Uterus (tissue), 4 donors: ENCODE data around the gene ICA1L. TPM values are rescaled to one million over a fixed set of nuclear protein-coding genes. Genes with fewer than 3 reads are reported as not detected.

Experiments used
- DNase-seq, 2 donors: peaks; one replicate each; pipeline ENCODE4 v3.0.0-alpha.2; 2019 to 2020
- H3K27ac ChIP-seq, 2 donors: fragments of 200-600 bp; sonication (generic); 1 replicate in 1 of 2; 2 replicates in 1 of 2; pipeline ENCODE4 v1.5.1; 2016 to 2018
- H3K27me3 ChIP-seq, 2 donors: fragments of 200-600 bp; sonication (generic); one replicate each; pipeline ENCODE4 v1.5.1; 2018 to 2019; ENCODE audit warnings: control low read depth in 1 of 2
- H3K36me3 ChIP-seq, 2 donors: fragments of 200-600 bp; sonication (generic); one replicate each; pipeline ENCODE4 v1.5.1; 2019; ENCODE audit warnings: control low read depth in 1 of 2
- H3K4me1 ChIP-seq, 2 donors: fragments of 200-600 bp; sonication (generic); one replicate each; pipeline ENCODE4 v1.5.1; 2018 to 2019; ENCODE audit warnings: control low read depth in 1 of 2
- H3K4me3 ChIP-seq, 2 donors: fragments of 200-600 bp; sonication (generic); 1 replicate in 1 of 2; 2 replicates in 1 of 2; pipeline ENCODE4 v1.5.1; 2018 to 2019; ENCODE audit warnings: mild to moderate bottlenecking in 1 of 2
- H3K9me3 ChIP-seq, 2 donors: fragments of 200-600 bp; sonication (generic); one replicate each; pipeline ENCODE4 v1.5.1; 2019; ENCODE audit warnings: control low read depth in 1 of 2
- POLR2A ChIP-seq, 2 donors: fragments of 450-650 bp; IDR thresholded peaks; one replicate each; pipeline ENCODE4 v1.6.1; 2016; ENCODE audit warnings: antibody characterized with exemption in 2 of 2, mild to moderate bottlenecking in 1 of 2, moderate library complexity in 1 of 2
- intact Hi-C: fragments of 100-400 bp; cut with DNase I; formaldehyde crosslinking; loops from one replicate; pipeline ENCODE4 v1.15.1; 2023; ENCODE audit warnings: low total_unique reads
- total RNA-seq, 4 donors: library from RNA; depleted of rRNA in 3 of 4; stranded (reverse); fragments of >200 nt in 3 of 4; gene quantifications; one replicate each; pipeline versions ENCODE4 v1.1.0 to v1.2.4, GENCODE V29; 2014 to 2023
- TF ChIP-seq, protein P1 (sequence below), 4 experiments: fragments of 200-600 bp in 2 of 4; fragments of 450-650 bp in 2 of 4; sonication (generic) in 2 of 4; IDR thresholded peaks; one replicate each; pipeline ENCODE4 v1.5.1; 2016 to 2019; ENCODE audit warnings: antibody characterized with exemption in 4 of 4, mild to moderate bottlenecking in 2 of 4, moderate library complexity in 1 of 4
- donor health status: DM: yes; HTN: yes; CAD: no.

Gene ICA1L
- total RNA-seq, 4 donors from 2014 or later = 10.0 to 56.8 (median 41.3) TPM

DNA sequence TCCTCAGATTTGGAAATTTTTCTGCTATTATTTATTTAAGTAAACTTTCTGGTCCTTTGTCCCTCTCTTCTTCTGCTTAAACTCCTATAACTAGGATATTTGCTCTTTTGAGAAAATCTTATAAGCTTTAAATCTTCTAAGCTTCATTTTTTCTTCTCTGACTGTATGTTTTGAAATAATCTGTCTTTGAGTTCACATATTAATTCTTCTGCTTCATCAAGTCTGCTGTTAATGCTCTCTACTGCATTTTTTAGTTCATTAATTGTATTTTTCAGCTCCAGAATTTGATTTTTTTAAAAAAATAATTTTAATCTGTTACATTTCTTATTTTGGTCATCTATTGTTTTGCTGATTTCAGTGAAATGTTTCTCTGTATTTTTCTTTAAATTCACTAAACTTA lies 28.9 kb downstream of the ICA1L start:
- TF ChIP-seq, protein P1, sequence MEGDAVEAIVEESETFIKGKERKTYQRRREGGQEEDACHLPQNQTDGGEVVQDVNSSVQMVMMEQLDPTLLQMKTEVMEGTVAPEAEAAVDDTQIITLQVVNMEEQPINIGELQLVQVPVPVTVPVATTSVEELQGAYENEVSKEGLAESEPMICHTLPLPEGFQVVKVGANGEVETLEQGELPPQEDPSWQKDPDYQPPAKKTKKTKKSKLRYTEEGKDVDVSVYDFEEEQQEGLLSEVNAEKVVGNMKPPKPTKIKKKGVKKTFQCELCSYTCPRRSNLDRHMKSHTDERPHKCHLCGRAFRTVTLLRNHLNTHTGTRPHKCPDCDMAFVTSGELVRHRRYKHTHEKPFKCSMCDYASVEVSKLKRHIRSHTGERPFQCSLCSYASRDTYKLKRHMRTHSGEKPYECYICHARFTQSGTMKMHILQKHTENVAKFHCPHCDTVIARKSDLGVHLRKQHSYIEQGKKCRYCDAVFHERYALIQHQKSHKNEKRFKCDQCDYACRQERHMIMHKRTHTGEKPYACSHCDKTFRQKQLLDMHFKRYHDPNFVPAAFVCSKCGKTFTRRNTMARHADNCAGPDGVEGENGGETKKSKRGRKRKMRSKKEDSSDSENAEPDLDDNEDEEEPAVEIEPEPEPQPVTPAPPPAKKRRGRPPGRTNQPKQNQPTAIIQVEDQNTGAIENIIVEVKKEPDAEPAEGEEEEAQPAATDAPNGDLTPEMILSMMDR (IDR thresholded peaks at IDR 0.05) = no peak
- no peak for TF ChIP-seq POLR2A (IDR thresholded peaks at IDR 0.05)
- DNase-seq = no peak
- H3K4me3 ChIP-seq = no peak overlapping the region
- peaks cover 0 to 11% of the 10 kb centered on the region in 2 donors for H3K9me3 ChIP-seq
- intact Hi-C loops = no loop called here
- H3K27ac ChIP-seq = no peak overlapping the region
- no peaks in the 10 kb centered on the region for H3K36me3 ChIP-seq
- no peaks in the 10 kb centered on the region for H3K27me3 ChIP-seq
- H3K4me1 ChIP-seq = no peaks in the 10 kb centered on the region

DNA sequence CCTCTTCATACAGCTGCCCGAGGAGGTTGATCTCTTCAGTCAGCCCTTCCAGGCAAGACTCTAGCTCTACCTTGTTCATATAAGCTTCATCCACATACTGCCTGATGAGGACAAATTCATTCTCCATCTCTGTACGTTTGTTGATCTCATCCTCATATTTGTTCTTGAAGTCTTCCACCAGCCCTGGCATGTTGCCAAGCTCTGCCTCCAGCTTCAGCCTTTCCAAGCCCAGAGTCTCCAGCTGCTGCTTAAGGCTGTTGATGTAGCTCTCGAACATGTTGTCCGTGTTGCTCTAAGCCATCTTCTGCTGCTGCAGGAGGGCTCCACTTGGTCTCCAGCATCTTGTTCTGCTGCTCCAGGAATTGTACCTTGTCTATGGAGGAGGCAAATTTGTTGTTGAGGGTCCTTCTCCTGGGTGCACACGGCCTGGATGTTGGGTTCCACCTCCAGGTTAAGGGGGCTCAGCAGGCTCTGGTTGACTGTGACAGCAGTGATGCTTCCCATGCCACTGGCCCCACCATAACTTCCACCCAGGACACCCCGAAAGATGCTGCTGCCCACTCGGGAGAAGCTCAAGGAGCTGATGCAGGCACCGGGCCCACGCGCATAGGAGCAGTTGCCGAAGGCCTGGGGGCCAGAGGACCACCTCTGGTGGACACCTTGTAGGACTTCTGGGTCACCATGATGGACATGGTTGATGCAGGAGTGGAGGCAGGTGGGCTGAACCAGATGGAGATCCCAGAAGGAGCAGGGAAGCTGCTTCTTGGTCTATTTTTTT lies 30.3 kb downstream of the ICA1L start:
- Histone ChIP-seq H3K27ac (no peak overlapping the region), H3K27me3 (no peaks in the 10 kb centered on the region), H3K9me3 (peaks cover 0 to 11% of the 10 kb centered on the region in 2 donors), H3K4me1 (no peaks in the 10 kb centered on the region), H3K36me3 (no peaks in the 10 kb centered on the region), H3K4me3 (no peak overlapping the region)
- intact Hi-C loops = no loop called here
- no peak for DNase-seq
- TF ChIP-seq, protein P1 (IDR thresholded peaks at IDR 0.05) = no peak
- no peak for TF ChIP-seq POLR2A (IDR thresholded peaks at IDR 0.05)

DNA sequence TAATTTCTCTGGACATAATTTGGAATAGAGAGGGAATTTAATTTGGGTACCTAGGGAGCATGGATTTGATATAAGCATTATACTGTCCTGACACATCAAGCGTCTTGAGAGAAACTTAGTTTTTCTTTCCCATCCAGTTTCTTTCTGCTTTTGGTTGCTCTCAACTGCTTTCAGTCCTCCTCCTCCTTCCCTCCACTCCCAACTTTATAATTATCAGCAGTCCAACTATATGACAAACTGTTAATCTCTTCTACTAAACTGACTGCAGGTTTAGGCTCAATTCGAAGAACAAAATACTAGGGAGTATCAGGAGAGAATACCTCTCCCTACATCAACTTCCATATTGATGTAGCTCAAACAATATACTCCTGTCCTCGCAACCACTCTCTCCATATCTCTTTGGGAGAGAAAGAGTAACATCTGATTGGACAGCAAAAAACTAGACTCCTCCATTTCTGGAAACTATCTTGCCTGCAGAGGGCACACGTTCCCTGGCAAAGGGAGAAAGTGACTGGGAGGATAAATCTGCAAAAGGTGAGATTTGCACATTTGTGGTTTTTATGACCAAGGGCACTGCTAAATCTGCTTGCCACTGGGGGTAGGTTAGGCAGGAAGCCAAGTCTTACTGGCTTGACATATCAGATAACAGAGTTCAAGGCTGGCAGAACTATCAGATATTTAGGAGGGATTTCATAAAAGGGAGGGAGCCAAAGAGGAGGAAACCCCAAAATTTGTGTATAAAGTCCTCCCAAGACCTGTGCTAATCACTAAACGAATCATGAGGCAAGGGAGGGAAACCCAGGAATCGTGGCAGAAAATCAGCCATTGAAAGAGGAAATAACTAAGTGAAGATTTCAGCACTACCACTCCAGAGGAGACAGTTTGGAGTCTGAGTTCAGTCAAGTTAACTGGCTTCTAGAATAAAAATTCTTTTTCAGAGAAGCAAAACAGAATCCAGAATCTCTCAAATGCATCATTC lies 40.0 kb downstream of the ICA1L start:
- no peaks in the 10 kb centered on the region for H3K27me3 ChIP-seq
- H3K36me3 ChIP-seq = no peaks in the 10 kb centered on the region
- no peak for TF ChIP-seq POLR2A (IDR thresholded peaks at IDR 0.05)
- TF ChIP-seq, protein P1 (IDR thresholded peaks at IDR 0.05) = peak; percentile 21 to 56 (median 46)
- DNase-seq = peak in 1 of 2 donors; percentile 46
- no peak overlapping the region for H3K27ac ChIP-seq
- no peaks in the 10 kb centered on the region for H3K9me3 ChIP-seq
- no peak overlapping the region for H3K4me3 ChIP-seq
- H3K4me1 ChIP-seq = no peaks in the 10 kb centered on the region
- intact Hi-C loops = no loop called here

DNA sequence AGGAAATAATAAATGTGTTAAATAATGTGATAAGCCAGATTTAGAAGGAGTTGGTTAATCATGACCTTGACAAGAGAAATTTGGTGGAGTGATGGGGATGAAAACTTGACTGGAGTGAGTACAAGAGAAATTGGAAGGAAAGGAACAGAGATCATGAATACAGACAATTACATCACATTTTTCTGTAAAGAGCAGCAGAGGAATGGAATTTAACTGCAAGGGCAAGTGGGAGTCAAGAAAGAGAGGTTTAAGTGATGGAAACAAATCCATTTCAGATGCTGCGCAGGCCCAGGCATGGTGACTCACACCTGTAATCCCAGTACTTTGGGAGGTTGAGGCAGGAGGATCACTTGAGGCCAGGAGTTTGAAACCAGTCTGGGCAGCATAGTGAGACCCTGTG lies 46.7 kb downstream of the ICA1L start:
- intact Hi-C loops = no loop called here
- Histone ChIP-seq H3K9me3 (no peaks in the 10 kb centered on the region), H3K36me3 (no peaks in the 10 kb centered on the region), H3K4me1 (no peaks in the 10 kb centered on the region), H3K27me3 (no peaks in the 10 kb centered on the region), H3K4me3 (no peak overlapping the region), H3K27ac (no peak overlapping the region)
- no peak for DNase-seq
- TF ChIP-seq POLR2A (IDR thresholded peaks at IDR 0.05) = no peak
- TF ChIP-seq, protein P1 (IDR thresholded peaks at IDR 0.05) = no peak

DNA sequence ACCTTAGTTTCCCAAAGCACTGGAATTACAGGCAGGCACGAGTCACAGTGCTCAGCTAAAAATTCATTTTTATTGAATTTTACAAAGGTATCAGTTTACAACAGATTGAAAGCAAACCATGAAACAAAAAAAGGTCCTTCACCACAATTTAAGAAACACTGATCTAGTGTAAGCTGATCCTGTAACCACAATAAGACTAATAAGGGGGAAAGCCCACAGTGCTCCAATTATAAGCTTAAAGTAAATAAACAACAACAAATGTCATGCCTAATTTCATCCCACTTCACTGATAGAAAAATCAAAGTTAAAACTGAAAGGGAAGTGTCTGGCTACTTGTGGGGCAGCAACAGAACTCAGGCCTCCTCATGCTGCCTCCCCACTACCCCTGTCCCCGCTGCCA lies 49.2 kb downstream of the ICA1L start:
- DNase-seq = no peak
- Histone ChIP-seq H3K27me3 (no peaks in the 10 kb centered on the region), H3K36me3 (no peaks in the 10 kb centered on the region), H3K27ac (no peak overlapping the region), H3K4me1 (no peaks in the 10 kb centered on the region), H3K4me3 (no peak overlapping the region), H3K9me3 (no peaks in the 10 kb centered on the region)
- TF ChIP-seq, protein P1 (IDR thresholded peaks at IDR 0.05) = no peak
- no peak for TF ChIP-seq POLR2A (IDR thresholded peaks at IDR 0.05)
- intact Hi-C loops = no loop called here
